HT1080 (cell line): ENCODE data around the gene TFIP11. TPM values are rescaled to one million over a fixed set of nuclear protein-coding genes. Genes with fewer than 3 reads are reported as not detected.

Source experiments
- DNase-seq: peaks from one replicate; pipeline ENCODE4 v3.0.0-alpha.2; 2015; ENCODE audit warnings: low read depth
- total RNA-seq: library from RNA; depleted of rRNA; stranded (reverse); fragments of >200 nt; shearing (Covaris generic); gene quantifications from 2 replicates; pipeline ENCODE4 v1.2.3, GENCODE V29; 2014

TFIP11 gene
- total RNA-seq, 1 experiment from 2014 or later: 44.7 TPM

- DNase-seq: no peak
These were observed 32.3 kb downstream of the TFIP11 start for GRCh38 chr22:26479792-26480610.

GRCh38 chr22:26479043-26479791 lies 33.1 kb downstream of the TFIP11 start:
- no peak for DNase-seq

DNA sequence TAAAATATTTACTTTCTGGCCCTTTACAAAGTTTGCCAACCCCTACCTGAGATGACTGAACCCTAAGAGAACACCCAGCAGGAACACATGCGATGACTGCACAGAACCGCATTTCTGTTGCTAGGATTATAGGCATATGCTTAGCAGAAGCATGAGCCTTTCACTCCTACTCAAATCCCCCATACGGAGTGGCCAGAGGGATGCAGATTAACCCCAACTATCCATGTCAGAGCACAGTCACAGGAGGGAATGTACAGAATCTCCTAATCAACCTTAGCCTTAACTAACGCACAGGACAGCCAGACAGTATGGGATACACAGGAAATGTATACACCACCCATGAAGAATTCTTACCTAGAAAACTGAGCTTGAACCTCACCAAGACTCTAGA lies 34.9 kb downstream of the TFIP11 start:
- DNase-seq: no peak

DNA sequence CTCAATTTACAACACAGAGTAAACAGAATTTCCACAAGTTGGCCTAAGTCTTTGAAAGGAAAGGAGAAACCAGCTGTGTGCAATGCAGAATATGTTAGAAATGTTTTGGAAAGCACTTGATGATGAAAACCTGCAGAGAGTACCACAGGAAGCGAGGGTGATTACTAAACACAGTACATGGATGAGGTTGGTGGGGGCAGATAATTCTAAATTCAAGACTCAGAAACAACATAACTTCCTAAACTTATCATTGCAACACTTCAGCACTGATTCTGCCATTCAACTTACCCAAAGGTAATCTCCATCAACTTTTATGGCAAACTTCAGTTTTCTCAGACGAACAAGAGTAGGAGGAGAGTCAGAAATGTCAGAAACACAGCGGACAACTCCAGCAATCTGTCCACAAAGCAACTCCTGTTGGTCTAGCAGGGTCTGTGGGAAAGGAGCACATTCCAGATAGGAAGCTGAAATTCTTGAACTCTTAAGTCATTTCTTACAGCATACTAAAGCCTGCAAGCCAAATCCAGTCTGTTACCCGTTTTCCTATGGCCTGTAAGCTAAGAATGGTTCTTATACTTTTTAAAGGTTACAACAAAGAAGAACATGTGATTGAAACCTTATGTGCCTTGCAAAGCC lies 35.5 kb downstream of the TFIP11 start:
- peak; percentile 85 for DNase-seq

GRCh38 chr22:26474682-26475081 lies 37.6 kb downstream of the TFIP11 start:
- peak; percentile 88 for DNase-seq

DNA sequence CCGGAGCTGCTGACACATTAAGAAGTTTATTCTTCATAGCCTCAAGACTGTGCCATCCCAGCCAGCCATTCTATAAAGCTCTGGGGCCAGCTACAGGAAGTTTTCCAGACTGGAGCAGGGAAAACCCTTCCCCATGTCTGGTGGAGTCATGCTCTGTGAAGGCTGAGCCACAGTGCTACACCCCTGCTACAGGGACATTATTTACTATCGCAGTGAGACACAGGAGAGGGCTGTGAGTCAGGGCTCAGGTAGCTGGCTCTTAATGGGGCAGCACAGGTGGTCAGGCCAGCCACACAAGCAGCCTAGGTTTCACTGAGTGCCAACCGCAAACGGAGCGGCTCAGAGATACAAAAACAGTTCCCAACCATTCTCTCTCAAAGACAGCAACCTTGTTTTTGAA lies 40.8 kb downstream of the TFIP11 start:
- peak; percentile 98 for DNase-seq

GRCh38 chr22:26470807-26471206 lies 41.5 kb downstream of the TFIP11 start:
- no peak for DNase-seq

- DNase-seq: no peak
These were observed 46.1 kb downstream of the TFIP11 start for GRCh38 chr22:26466196-26466595.

DNA sequence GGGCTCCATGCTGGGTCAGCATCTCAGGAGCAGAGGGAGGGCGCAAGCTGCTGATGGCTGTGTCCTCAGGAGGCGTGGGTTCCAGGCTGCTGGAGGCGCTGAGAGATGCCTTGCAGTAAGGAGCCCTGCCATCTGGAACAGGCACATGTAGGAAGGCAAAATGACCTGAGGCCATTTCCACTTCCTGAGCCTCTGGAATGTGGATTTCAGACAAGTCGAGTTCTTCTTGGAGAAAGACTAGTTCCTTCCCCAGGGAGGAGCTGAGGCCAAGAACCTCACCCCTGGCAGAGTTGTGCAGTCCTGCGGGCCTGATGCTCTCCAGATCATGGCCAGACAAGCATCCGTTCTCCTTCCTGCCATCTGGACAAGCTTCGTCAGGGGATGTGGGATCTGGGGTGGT lies 48.0 kb downstream of the TFIP11 start:
- no peak for DNase-seq

DNA sequence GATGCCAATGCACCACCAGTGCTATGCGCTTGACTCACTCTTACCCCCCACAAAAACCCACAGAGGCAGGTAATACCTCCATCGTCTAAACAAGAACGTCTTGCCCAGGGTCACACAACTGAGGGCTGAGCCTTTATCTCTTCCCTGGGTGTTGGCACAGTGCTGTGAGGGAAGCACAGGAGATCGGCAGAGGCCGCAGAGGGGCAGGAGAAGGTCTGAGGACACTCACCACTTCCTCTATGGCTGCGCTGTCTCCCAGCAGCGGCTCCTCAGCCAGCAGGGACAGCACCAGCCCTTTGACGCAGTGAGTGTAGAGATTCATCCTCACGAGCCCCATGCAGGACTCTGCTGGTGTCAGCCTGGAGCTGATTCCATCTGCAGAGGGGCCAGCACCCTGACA lies 48.6 kb downstream of the TFIP11 start:
- no peak for DNase-seq

DNA sequence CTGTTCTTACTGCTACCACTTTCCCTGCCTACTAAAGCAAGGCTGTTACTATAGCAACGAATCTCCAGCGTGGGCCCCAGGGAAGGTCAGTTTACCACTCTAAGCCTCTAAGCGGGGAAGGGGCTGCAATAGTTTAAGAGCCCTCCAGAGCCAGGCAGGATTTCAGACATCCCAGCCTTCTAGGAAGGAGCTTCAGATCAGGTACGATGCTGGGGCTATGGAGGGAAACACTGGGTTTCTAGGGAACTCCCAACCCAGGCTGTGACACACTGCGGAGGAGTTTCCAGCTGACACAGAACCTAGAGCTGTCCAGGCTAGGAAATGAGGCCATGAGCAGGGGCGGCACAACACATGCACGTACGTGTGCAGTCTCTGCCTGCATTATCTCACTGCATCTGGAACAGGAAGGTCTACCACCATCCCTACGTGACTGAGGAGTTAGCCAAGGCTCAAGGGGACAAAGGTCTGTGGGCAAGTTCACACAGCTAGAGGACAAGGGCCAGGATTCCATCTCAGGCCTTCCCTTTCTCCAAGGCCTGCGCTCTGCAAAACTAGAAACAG lies 49.1 kb downstream of the TFIP11 start:
- no peak for DNase-seq

DNA sequence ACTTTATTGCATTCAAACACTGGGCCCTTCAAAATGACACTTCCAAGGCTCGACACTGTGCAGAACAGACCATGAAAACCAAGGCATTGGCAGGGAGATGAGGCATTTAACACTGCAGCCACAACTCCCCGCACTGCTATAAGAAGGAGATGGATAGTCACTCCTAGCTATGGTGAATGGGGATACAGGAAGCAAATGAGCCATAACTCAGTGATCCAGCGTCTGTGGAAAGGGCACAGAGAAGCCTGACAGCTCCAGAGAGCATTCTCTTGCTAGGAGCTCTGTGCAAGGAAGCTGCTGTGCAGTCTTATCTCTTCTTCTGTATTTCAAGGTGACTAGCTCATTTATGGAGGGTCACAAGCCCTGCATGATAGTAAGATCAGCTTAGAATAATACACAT lies 49.6 kb downstream of the TFIP11 start:
- DNase-seq: no peak

DNA sequence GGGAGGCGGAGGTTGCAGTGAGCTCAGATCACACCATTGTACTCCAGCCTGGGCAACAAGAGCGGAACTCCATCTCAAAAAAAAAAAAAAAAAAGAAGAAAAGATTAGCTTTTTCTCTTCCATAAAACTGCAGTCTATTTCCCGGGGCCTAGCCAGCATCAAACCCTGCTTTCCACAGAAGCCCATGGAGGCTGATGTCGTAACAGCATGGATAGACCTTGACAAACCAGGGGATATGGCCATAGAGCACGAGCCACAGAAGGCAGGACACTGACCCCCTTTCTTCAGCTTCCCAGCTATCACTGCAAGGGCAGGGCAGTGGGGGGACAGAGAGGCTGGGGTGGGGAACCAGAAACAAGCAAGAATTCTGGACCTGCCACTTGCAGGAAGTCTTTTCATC lies 50.2 kb downstream of the TFIP11 start:
- no peak for DNase-seq

- peak; percentile 42 for DNase-seq
These were observed 51.0 kb downstream of the TFIP11 start for GRCh38 chr22:26461188-26461810.

- no peak for DNase-seq
These were observed 52.1 kb downstream of the TFIP11 start for GRCh38 chr22:26460202-26460601.

- no peak for DNase-seq
These were observed 54.5 kb downstream of the TFIP11 start for GRCh38 chr22:26457661-26458272.

DNA sequence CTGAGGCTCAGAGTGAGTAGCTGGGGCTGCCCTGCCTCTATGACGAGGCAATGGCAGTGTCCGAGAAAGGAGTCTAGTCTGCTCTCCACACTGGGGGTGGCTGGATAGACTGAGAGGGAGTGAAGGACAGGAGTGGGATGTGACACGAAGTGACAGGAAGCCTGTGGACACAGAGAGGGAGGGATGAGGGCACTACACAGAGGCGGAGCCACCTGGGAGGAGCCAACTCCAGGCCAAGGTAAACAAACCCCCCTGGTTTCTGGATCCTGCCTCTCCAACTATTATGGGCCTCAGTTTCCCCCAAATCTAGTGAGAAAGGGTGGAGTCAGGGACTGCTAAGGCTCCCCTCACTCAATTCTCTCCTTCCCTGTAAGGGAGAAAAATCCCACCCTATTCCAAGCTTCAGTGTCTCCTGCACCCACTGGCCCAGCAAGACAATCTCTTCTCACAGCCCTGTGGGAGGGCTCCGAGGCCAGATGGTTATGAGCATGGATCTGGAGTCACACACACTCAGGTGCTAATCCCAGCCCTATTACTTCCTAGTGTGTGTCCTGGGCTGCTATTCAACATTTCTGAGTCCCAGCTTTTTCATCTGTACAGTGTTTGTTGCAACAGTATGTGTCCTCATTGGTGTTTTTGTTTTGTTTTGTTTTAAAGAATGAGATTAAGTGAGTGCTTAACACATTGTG lies 58.3 kb downstream of the TFIP11 start:
- DNase-seq: no peak

- no peak for DNase-seq
These were observed 59.1 kb downstream of the TFIP11 start for GRCh38 chr22:26453216-26453615.

DNA sequence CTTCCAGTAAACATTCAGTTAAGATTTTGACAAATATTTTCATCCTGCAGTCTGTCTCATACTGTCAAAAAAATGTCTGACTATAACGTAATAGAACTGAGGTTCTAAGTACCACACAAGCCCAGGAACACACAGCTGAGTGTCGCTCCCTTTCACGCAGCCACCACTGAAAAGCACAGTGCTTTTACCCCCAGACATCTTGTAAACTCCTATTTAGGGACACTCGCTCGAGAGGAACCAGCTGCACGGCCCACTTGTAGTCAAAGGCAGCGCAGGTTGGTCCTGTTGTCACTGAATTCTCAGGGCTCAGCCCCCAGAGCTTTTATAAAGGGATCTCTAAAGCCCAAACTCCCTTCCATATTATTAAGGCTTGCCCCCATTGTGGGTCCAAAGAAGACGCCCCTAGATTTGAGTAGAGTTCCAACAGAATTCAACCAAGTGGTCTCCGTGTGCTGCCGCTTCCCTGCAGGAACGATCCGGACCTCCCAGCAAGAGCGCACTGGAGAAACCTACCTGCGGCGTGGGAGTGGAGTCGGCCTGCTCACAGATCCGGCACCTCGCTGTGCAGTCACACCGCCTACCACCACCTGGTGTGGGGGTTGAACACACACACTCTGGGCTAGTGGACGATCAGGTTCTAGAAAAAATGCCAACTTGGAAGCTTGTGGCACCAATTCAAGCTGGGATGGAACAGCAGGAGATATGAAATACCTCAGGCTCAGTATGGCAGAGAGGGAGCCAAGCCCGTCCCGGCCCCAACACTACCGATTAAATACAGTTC lies 59.8 kb downstream of the TFIP11 start:
- DNase-seq: no peak
